DOHH2 (cell line): Measurements from ENCODE around the gene DPYSL5.

ENCODE experiments used
- EZH2phosphoT487 ChIP-seq: fragments of 200-600 bp; sonication (generic); IDR thresholded peaks from 2 replicates; pipeline ENCODE4 v1.6.1; 2017; ENCODE audit warnings: borderline replicate concordance, mild to moderate bottlenecking, antibody characterized with exemption, low read length, moderate library complexity, mixed read lengths
- TF ChIP-seq, protein P1 (sequence below): fragments of 200-600 bp; sonication (generic); IDR thresholded peaks from one replicate; pipeline ENCODE4 v1.5.1; 2014; ENCODE audit warnings: antibody characterized with exemption, mild to moderate bottlenecking, low read depth, low read length; ENCODE audit not compliant: poor library complexity, severe bottlenecking

GRCh38 chr2:26875808-26876207, 27.9 kb downstream of the DPYSL5 start:
- TF ChIP-seq, protein P1, sequence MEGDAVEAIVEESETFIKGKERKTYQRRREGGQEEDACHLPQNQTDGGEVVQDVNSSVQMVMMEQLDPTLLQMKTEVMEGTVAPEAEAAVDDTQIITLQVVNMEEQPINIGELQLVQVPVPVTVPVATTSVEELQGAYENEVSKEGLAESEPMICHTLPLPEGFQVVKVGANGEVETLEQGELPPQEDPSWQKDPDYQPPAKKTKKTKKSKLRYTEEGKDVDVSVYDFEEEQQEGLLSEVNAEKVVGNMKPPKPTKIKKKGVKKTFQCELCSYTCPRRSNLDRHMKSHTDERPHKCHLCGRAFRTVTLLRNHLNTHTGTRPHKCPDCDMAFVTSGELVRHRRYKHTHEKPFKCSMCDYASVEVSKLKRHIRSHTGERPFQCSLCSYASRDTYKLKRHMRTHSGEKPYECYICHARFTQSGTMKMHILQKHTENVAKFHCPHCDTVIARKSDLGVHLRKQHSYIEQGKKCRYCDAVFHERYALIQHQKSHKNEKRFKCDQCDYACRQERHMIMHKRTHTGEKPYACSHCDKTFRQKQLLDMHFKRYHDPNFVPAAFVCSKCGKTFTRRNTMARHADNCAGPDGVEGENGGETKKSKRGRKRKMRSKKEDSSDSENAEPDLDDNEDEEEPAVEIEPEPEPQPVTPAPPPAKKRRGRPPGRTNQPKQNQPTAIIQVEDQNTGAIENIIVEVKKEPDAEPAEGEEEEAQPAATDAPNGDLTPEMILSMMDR, result no peak
- TF ChIP-seq EZH2phosphoT487, result no peak
